K562 (cell line): ENCODE data around the gene NINL. TPM values are rescaled to one million over a fixed set of nuclear protein-coding genes. Genes with fewer than 3 reads are reported as not detected.

Experiments used
- ARNT ChIP-seq, 2 experiments: fragments of 450-650 bp; IDR thresholded peaks; 2 replicates each; pipeline ENCODE4 v1.6.1; 2016; ENCODE audit warnings: mild to moderate bottlenecking in 1 of 2
- ETV1 ChIP-seq: fragments of 450-650 bp; conservative IDR thresholded peaks from 2 replicates; pipeline ENCODE4 v1.6.1; 2016; ENCODE audit warnings: missing genetic modification characterization, control low read depth, low read depth, missing compliant biosample characterization
- FOXJ3 ChIP-seq: sonication (generic); formaldehyde crosslinking; IDR thresholded peaks from 2 replicates; pipeline ENCODE4 v1.4.0; 2020; ENCODE audit warnings: mild to moderate bottlenecking, missing genetic modification reagents
- LEF1 ChIP-seq: fragments of 450-650 bp; IDR thresholded peaks from 2 replicates; pipeline ENCODE4 v1.6.1; 2016; ENCODE audit warnings: mild to moderate bottlenecking
- MAFG ChIP-seq: fragments of 450-650 bp; conservative IDR thresholded peaks from 2 replicates; pipeline ENCODE4 v1.6.1; 2016; ENCODE audit warnings: missing genetic modification characterization, missing compliant biosample characterization
- MBD2 ChIP-seq: sonication (generic); IDR thresholded peaks from 2 replicates; pipeline ENCODE4 v1.6.1; 2016; ENCODE audit warnings: low read depth, borderline replicate concordance
- MCM7 ChIP-seq, 2 experiments: fragments of 450-650 bp; IDR thresholded peaks; 2 replicates each; pipeline ENCODE4 v1.6.1; 2016 to 2018
- POLR2B ChIP-seq: fragments of 450-650 bp; IDR thresholded peaks from 2 replicates; pipeline ENCODE4 v1.6.1; 2018; ENCODE audit warnings: low read depth; ENCODE audit not compliant: partially characterized antibody
- SMARCA5 ChIP-seq: fragments of 450-650 bp; IDR thresholded peaks from 2 replicates; pipeline ENCODE4 v1.6.1; 2016
- SOX6 ChIP-seq: fragments of 450-650 bp; IDR thresholded peaks from 2 replicates; pipeline ENCODE4 v1.6.1; 2014; ENCODE audit warnings: mild to moderate bottlenecking
- ZBTB8A ChIP-seq: fragments of 450-650 bp; IDR thresholded peaks from 2 replicates; pipeline ENCODE4 v1.6.1; 2018; ENCODE audit warnings: mild to moderate bottlenecking, moderate library complexity; ENCODE audit not compliant: partially characterized antibody
- ZNF124 ChIP-seq: sonication (generic); formaldehyde crosslinking; IDR thresholded peaks from 2 replicates; pipeline ENCODE4 v1.8.1; 2022; ENCODE audit warnings: missing genetic modification reagents
- ZNF232 ChIP-seq: sonication (generic); formaldehyde crosslinking; IDR thresholded peaks from 2 replicates; pipeline ENCODE4 v1.8.0; 2022; ENCODE audit warnings: mild to moderate bottlenecking, missing genetic modification reagents
- ZSCAN32 ChIP-seq: fragments of 450-650 bp; formaldehyde crosslinking; IDR thresholded peaks from 2 replicates; pipeline ENCODE4 v1.4.0; 2020; ENCODE audit warnings: mild to moderate bottlenecking, moderate library complexity
- polyA plus RNA-seq, 8 experiments: library from polyadenylated mRNA; depleted of rRNA in 4 of 8; stranded (reverse) in 5 of 8; unstranded in 3 of 8; fragments of >200 nt; fragmentation: Nextera tagmentation in 2 of 8; fragmentation: Illumina TruSeq in 1 of 8; extraction: Ambion mirVana in 2 of 8; extraction: Trizol in 1 of 8; gene quantifications; 2 replicates each; pipeline versions ENCODE4 v1.2.1 to v1.2.3, GENCODE V29; 2011 to 2014; ENCODE audit warnings: inconsistent platforms in 1 of 8, missing spikeins in 1 of 8
- total RNA-seq, 7 experiments: library from RNA; depleted of rRNA in 6 of 7; stranded (reverse); fragments of >200 nt in 6 of 7; fragmentation: Illumina TruSeq in 2 of 7; extraction: Trizol in 2 of 7; gene quantifications; 2 replicates each; pipeline versions ENCODE4 v1.2.1 to v1.2.3, GENCODE V29; 2011 to 2021; ENCODE audit warnings: low replicate concordance in 1 of 7
- TF ChIP-seq, protein P1 (sequence below), 2 experiments: fragments of 450-650 bp in 1 of 2; sonication (generic) in 1 of 2; formaldehyde crosslinking in 1 of 2; IDR thresholded peaks in 1 of 2; conservative IDR thresholded peaks in 1 of 2; 2 replicates each; pipeline versions ENCODE4 v1.6.1 to v1.8.1; 2016 to 2023; ENCODE audit warnings: mild to moderate bottlenecking in 2 of 2, moderate library complexity in 2 of 2, inconsistent platforms in 1 of 2, missing genetic modification reagents in 1 of 2
- TF ChIP-seq, protein P2 (sequence below): fragments of 450-650 bp; IDR thresholded peaks from 2 replicates; pipeline ENCODE4 v1.6.1; 2016; ENCODE audit warnings: missing biosample characterization, missing genetic modification characterization
- TF ChIP-seq, protein P3 (sequence below): IDR thresholded peaks from 2 replicates; pipeline ENCODE4 v1.6.1; 2012; ENCODE audit warnings: low read depth, low read length, improper control_type of control experiment, borderline replicate concordance
- TF ChIP-seq, protein P4 (sequence below): fragments of 450-650 bp; IDR thresholded peaks from one replicate; pipeline ENCODE4 v1.6.1; 2018; ENCODE audit warnings: mild to moderate bottlenecking, moderate library complexity; ENCODE audit not compliant: partially characterized antibody
- TF ChIP-seq, protein P5 (sequence below): sonication (generic); formaldehyde crosslinking; IDR thresholded peaks from 2 replicates; pipeline ENCODE4 v1.8.1; 2023; ENCODE audit warnings: mild to moderate bottlenecking, missing genetic modification reagents, moderate library complexity

Gene NINL
- total and polyA plus RNA-seq, 9 of the 15 experiments (the other 6 are each of a cell fraction or from before 2014, with no cell fraction given) = 0.03 to 0.22 (median 0.05) TPM; not detected in 5

DNA sequence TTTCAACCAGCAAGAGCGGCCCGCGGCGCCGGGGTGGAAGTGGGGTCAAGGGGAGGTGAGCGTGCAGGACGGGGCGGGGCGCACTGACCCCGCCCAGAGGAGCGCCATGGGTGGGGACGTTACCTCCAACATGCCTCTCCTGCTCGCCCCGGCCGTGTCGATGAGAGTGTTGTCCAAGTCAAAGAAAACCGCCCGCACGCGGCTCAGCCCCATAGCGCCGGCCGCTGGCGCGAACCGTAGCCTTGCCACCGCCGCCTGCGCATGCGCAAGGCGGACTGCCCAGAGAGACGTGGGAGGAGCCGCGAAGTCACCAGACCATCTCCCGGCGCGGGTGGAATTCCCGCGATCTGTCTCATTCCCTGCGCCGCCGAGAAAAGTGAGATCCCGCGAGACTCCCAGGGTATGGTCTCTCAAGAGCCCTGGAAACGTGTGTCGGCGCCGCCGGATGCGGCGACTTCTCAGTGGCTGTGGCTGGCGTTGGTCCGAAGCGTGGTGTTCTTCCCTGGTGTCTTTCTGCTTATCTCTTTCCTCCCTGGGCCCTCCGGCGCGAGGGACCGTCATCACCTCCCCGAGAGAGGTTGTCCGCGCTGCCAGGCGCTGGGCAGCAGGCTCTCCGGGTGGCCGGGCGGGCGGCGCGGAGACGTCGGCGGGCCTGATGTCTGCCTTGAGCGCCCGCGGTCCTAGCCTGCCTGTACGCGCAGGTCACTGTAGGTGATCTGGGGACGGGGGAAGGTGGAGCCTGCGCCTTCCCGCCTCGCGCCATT lies 38.6 kb upstream of the NINL start, which contains the start of gene NANP (continued):
- TF ChIP-seq ETV1 (tag) = peak; percentile 72; the same call in 1 of the 2 replicates
- no peak for TF ChIP-seq SOX6
- no peak for TF ChIP-seq ZBTB8A
- TF ChIP-seq MCM7 (IDR thresholded peaks at IDR 0.05) = no peak
- TF ChIP-seq MBD2 = no peak; the same call in 1 of the 2 replicates
- TF ChIP-seq, protein P1, sequence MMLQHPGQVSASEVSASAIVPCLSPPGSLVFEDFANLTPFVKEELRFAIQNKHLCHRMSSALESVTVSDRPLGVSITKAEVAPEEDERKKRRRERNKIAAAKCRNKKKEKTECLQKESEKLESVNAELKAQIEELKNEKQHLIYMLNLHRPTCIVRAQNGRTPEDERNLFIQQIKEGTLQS (IDR thresholded peaks at IDR 0.05) = no peak
- TF ChIP-seq, protein P1 (CRISPR knock-in tag; conservative IDR thresholded peaks at IDR 0.05) = no peak
- TF ChIP-seq ZSCAN32 (CRISPR knock-in tag) = no peak
- TF ChIP-seq ZNF124 = no peak
- TF ChIP-seq ZNF232 (CRISPR knock-in tag) = peak; percentile 23; the same call in 1 of the 2 replicates
- no peak for TF ChIP-seq ARNT (IDR thresholded peaks at IDR 0.05)
- TF ChIP-seq, protein P2, sequence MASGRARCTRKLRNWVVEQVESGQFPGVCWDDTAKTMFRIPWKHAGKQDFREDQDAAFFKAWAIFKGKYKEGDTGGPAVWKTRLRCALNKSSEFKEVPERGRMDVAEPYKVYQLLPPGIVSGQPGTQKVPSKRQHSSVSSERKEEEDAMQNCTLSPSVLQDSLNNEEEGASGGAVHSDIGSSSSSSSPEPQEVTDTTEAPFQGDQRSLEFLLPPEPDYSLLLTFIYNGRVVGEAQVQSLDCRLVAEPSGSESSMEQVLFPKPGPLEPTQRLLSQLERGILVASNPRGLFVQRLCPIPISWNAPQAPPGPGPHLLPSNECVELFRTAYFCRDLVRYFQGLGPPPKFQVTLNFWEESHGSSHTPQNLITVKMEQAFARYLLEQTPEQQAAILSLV (tag) = no peak
- TF ChIP-seq, protein P3, sequence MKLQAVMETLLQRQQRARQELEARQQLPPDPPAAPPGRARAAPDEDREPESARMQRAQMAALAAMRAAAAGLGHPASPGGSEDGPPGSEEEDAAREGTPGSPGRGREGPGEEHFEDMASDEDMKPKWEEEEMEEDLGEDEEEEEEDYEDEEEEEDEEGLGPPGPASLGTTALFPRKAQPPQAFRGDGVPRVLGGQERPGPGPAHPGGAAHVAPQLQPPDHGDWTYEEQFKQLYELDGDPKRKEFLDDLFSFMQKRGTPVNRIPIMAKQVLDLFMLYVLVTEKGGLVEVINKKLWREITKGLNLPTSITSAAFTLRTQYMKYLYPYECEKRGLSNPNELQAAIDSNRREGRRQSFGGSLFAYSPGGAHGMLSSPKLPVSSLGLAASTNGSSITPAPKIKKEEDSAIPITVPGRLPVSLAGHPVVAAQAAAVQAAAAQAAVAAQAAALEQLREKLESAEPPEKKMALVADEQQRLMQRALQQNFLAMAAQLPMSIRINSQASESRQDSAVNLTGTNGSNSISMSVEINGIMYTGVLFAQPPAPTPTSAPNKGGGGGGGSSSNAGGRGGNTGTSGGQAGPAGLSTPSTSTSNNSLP = no peak
- TF ChIP-seq POLR2B = peak; percentile 84
- no peak for TF ChIP-seq SMARCA5
- TF ChIP-seq, protein P4, sequence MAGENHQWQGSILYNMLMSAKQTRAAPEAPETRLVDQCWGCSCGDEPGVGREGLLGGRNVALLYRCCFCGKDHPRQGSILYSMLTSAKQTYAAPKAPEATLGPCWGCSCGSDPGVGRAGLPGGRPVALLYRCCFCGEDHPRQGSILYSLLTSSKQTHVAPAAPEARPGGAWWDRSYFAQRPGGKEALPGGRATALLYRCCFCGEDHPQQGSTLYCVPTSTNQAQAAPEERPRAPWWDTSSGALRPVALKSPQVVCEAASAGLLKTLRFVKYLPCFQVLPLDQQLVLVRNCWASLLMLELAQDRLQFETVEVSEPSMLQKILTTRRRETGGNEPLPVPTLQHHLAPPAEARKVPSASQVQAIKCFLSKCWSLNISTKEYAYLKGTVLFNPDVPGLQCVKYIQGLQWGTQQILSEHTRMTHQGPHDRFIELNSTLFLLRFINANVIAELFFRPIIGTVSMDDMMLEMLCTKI = no peak
- no peak for TF ChIP-seq LEF1
- TF ChIP-seq, protein P5, sequence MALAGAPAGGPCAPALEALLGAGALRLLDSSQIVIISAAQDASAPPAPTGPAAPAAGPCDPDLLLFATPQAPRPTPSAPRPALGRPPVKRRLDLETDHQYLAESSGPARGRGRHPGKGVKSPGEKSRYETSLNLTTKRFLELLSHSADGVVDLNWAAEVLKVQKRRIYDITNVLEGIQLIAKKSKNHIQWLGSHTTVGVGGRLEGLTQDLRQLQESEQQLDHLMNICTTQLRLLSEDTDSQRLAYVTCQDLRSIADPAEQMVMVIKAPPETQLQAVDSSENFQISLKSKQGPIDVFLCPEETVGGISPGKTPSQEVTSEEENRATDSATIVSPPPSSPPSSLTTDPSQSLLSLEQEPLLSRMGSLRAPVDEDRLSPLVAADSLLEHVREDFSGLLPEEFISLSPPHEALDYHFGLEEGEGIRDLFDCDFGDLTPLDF (CRISPR knock-in tag) = peak; percentile 57
- no peak for TF ChIP-seq FOXJ3 (CRISPR knock-in tag)
- TF ChIP-seq MAFG = no peak
